Measurements from ENCODE around the gene CPM.

- TF ChIP-seq POLR2A (IDR thresholded peaks at IDR 0.05) (no peak), POLR2AphosphoS5 (IDR thresholded peaks at IDR 0.05) (no peak)
Measured at GRCh38 chr12:68804657-68805591, 128.0 kb downstream of the CPM start.
